CD4-positive, alpha-beta T cell treated with Interleukin-15 for 4 hours (primary cell): ENCODE data around the gene PHF13.
"Not testable (repeated sequence)": the region's sequence is repeated elsewhere in the genome, so short reads cannot be mapped to it uniquely, and the experiment has no call there.

Experiments used
- DNase-seq: peaks from one replicate; pipeline ENCODE4 v3.0.0-alpha.2; 2020; ENCODE audit warnings: low spot score

The PHF13 gene

DNA sequence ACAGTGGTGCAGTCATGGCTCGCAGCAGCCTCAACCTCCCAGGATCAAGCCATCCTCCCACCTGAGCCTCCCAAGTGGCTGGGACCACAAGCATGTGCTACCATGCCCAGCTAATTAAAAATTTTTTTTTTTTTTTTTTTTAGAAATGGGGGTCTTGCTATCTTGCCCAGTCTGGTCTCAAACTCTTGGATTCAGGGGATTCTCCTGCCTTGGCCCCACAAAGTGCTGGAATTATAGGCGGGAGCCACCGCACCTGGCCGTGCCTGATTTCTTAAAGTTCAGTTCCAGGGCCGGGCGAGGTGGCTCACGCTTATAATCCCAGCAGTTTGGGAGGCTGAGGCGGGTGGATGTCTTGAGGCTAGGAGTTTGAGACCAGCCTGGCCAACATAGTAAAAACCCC is 17.5 kb downstream of the PHF13 start:
- no peak for DNase-seq

DNA sequence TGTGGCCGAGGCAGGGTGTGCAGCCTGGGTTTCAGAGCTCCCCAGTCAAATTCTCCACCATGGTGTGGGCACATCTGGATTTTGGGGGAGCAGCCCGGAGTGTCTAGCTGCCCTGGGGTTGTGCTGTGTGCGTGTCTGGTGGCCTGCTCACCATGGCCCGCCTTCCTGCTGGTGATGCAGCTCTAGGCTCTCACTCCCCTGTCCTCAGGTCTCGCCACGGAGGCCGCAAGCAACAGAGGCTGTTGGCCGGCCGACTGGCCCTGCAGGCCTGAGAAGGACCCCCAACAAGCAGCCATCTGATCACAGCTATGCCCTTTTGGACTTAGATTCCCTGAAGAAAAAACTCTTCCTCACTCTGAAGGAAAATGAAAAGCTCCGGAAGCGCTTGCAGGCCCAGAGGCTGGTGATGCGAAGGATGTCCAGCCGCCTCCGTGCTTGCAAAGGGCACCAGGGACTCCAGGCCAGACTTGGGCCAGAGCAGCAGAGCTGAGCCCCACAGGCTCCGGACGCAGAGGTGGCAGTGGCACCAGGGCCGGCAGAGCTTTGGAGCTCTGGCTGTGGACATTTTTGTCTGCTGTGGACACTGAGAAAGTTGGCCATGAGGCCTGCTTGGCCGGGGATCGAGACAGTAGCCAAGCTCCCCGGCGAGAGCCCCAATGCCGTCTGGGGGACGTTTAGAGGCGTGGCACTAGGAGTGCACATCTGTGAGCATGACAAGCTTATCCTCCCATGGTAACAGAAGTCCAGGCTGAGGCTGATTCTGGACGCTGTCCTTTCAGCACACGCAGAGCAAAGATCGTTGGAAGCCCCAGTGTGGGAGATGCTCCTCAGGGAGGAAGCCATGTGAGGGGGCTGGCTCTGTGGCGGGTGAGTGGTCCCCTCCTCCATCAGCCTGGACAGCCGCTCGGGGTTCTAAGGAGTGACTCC is 19.3 kb downstream of the PHF13 start:
- no peak for DNase-seq

DNA sequence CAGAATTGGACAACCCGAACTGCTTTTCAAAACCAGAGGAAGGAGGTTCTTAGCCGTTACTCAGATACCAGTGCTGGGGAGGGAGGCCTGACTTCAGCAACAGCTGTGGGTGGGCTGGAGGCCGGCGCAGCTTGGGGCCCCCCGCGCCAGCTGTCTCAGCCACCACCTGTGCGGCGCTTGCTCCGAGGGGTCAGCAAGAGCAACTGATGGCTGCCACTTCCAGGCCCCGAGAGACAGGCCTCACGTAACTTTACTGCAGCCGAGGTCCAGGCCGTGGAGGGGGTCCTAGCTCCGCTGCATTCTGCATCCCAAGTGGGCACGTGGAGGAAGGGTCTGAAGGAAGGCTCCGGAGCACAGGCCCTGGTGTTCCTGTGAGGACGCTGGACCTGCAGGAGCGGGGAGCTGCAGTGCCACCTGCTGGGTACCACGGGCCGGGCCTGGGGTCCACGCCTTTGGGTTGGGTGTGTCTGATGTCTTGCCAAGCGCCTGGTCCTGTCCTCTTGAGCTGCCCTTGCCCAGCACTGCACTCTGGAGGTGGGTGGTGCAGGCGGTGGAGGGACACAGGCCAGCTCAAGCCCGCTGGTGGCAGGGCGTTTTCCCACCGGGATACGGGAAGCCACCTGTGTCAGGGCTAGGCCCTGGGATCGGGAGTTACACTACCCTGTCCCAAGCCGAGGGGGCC is 21.0 kb downstream of the PHF13 start:
- peak; percentile 32 for DNase-seq

DNA sequence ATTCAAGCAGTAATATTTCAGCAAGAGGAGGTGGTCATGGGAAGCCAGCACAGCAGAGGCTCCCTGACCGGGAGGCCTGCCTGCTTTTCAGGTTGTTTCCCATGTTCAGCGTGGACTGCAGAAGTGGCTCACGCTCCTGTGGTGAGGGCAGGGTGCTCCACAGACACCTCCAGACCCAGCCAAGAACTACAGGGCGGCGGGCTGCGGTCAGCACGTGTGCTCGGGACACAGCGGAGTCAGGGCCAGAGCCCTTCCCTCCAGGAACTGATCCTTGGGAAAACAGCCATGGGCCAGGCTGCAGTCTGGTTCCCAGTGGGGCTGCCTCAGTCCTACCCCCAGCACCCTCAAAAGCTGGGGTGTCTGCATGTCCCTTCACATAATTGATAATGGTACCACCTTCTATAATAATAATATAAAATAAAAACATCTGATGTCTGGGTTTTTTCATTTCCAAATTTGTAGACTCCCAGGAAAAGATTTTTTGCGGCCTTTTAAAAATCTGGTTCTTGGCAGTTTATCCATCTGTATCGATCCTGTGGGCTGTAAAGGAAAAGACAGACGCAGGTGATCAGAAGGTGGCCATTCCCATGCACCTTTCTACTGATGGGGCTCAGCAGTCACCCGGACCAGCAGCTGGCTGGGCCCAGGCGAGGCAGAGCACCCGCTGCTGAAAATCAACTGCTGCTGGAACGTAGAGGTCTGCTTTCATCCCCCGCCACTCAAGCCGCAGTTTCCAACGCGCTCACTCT is 21.8 kb downstream of the PHF13 start:
- no peak for DNase-seq

- no peak for DNase-seq
Observed at GRCh38 chr1:6635910-6636760, 22.6 kb downstream of the PHF13 start.

GRCh38 chr1:6636778-6637177 is 23.2 kb downstream of the PHF13 start:
- not testable (repeated sequence) for DNase-seq

DNA sequence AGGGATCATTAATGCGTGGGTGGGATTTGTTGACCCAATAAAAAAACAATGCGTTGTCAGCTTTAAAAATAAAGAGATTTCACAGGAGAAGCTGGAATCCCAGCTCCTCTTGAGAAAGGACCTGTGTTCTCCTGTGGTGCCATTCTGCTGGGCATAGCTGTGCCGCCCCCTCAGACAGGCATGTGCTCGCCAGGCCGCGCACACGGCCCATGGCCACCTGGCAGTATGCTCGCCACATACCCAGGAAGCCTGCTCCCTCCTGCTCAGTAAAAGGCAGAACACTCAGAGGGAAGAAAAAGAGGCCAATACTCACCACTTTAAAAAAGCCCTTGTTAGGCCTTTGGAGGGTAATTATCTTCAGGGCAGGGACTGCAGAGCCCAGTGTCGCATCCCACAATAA is 24.2 kb downstream of the PHF13 start:
- no peak for DNase-seq

- no peak for DNase-seq
Observed at GRCh38 chr1:6638226-6638625, 24.7 kb downstream of the PHF13 start.

- DNase-seq, result not testable (repeated sequence)
Observed at GRCh38 chr1:6640867-6641266, 27.3 kb downstream of the PHF13 start.

DNA sequence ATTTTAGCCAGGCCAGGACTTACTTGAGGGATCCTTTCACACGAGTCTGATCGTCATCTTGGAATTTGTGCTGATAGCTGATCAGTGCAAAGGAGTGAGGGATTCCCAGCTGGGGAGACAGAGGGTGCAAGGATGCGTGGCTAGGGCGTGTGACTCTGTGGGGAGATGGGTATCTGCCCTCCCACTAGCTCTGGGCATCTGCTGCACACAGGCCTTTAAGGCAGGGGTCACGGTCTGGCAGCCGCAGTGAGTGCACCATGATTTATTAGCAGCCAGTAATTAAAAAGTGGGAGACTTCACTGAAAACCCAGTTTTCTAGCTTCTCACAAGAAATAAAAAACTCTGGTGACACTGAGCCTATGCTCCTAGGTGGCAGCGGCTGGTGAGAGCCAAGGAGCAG is 31.5 kb downstream of the PHF13 start:
- no peak for DNase-seq

GRCh38 chr1:6646499-6647148 is 33.1 kb downstream of the PHF13 start:
- peak; percentile 49 for DNase-seq

DNA sequence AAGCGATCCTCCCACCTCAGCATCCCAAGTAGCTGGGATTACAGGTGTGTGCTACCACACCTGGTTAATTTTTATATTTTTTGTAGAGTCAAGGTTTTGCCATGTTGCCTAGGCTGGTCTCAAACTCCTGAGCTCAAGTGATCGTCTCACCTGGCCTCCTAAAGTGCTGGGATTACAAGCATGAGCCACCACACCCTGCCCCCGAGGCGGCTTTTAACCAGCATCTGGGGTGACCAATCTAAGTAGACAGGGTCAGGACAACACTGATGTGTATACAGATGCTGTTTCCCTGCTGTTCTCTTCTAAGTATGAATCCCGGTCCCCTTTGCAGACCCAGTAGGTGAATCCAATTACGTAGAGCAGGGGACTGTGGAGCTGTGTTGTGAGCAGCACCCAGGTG is 35.0 kb downstream of the PHF13 start:
- no peak for DNase-seq

DNA sequence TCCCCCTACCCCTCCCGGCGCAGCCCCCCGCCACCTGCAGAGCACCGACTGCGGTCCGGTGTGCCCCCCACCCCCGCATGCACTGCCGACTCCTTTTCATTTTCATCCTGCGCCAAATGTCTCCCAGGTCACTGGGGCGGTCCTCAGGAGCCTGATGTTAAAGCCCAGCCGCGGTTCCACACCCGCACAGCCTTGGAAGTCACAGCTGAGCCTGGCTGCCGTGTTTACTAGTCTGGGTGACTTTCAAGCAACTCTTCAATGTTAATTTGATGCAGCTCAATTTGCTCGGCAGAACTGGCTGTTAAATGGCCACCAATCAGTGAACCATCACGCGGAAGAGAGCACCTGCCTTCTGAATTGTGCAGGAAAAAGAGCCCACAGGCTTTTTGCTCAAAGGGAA is 38.4 kb downstream of the PHF13 start:
- no peak for DNase-seq

GRCh38 chr1:6652986-6653385 is 39.5 kb downstream of the PHF13 start:
- DNase-seq, result no peak

GRCh38 chr1:6653436-6654290 is 40.1 kb downstream of the PHF13 start:
- DNase-seq, result no peak

GRCh38 chr1:6657138-6657537 is 43.6 kb downstream of the PHF13 start:
- no peak for DNase-seq

- no peak for DNase-seq
Observed at GRCh38 chr1:6658359-6659060, 45.0 kb downstream of the PHF13 start.

DNA sequence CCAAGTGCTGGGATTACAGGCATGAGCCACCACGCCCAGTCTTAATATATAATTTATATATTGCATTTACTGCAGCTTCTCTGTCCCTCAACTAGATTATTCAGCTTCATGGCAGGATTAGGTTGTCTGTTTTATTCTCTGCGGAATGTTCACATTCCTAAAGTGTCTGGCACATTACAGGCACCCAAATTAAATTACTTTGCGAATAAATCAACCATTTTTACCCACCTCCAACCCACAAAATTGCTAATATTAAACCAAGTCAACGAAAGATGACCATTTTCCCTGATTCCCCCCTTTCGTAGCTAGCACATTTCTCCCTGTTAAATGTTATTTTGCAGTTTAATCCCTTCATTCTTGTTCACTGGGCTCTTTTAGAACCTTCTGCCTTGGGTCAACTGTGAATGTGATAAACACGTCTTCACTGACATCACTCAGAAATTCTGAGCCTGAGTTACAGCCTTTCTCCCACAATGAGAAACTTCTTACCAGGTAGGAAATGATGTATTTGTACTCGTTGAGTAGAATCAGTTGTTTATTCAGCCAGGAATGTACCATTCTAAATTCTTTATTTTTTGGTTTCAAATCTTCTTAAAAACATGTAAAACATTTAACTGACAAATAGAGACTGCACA is 47.0 kb downstream of the PHF13 start:
- DNase-seq, result no peak

DNA sequence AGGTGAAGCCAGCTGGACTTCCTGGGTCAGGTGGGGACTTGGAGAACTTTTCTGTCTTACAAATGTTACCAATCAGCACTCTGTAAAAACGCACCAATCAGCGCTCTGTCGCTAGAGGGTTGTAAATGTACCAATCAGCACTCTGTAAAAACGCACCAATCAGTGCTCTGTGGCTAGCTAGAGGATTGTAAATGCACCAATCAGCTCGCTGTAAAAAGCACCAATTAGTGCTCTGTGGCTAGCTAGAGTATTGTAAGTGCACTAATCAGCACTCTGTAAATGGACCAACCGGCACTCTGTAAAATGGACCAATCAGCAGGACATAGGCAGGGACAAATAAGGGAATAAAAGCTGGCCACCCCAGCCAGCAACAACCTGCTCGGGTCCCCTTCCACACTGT is 48.9 kb downstream of the PHF13 start:
- not testable (repeated sequence) for DNase-seq
